Natural killer cell (primary cell): ENCODE data around the gene ARID3C. TPM values are rescaled to one million over a fixed set of nuclear protein-coding genes. Genes with fewer than 3 reads are reported as not detected.

ENCODE experiments used
- ATAC-seq, 3 donors: fragments of 150-1000 bp in 2 of 3; fragments of 200-7000 bp in 1 of 3; cut with Tn5 transposase; 1 replicate in 1 of 3; 2 replicates in 2 of 3; pipeline ENCODE4 v1.10.0; 2021; ENCODE audit warnings: mild to moderate bottlenecking in 2 of 3, moderate library complexity in 2 of 3
- DNase-seq, 2 donors: peaks; one replicate each; pipeline versions ENCODE4 v3.0.0 to v3.0.0-alpha.2; 2013 to 2021; ENCODE audit warnings: mixed read lengths in 1 of 2
- H3K27ac ChIP-seq: one replicate; pipeline ENCODE4 v1.5.1; 2013; ENCODE audit warnings: mild to moderate bottlenecking, low read length
- H3K27me3 ChIP-seq: one replicate; pipeline ENCODE4 v1.6.1; 2013; ENCODE audit warnings: low read length; ENCODE audit not compliant: control insufficient read depth, insufficient read depth
- H3K36me3 ChIP-seq: one replicate; pipeline ENCODE4 v1.6.1; 2013; ENCODE audit warnings: low read length; ENCODE audit not compliant: control insufficient read depth, insufficient read depth
- H3K4me1 ChIP-seq: one replicate; pipeline ENCODE4 v1.6.1; 2013; ENCODE audit warnings: low read length; ENCODE audit not compliant: control insufficient read depth, insufficient read depth
- H3K4me3 ChIP-seq: one replicate; pipeline ENCODE4 v1.5.1; 2013; ENCODE audit warnings: low read length
- H3K9me3 ChIP-seq: one replicate; pipeline ENCODE4 v1.6.1; 2013; ENCODE audit warnings: low read length; ENCODE audit not compliant: control insufficient read depth, insufficient read depth
- H3K27ac Mint-ChIP-seq, 2 donors: one replicate each; pipeline ENCODE4 v1.8.0; 2022; ENCODE audit warnings: mild to moderate bottlenecking in 2 of 2, mixed read lengths in 2 of 2, moderate library complexity in 1 of 2
- H3K27me3 Mint-ChIP-seq, 2 donors: one replicate each; pipeline ENCODE4 v1.8.0; 2022; ENCODE audit warnings: low read depth in 2 of 2, mixed read lengths in 2 of 2
- H3K36me3 Mint-ChIP-seq: one replicate; pipeline ENCODE4 v1.8.0; 2022; ENCODE audit warnings: mixed read lengths
- H3K4me1 Mint-ChIP-seq, 2 donors: one replicate each; pipeline ENCODE4 v1.8.0; 2022; ENCODE audit warnings: mixed read lengths in 2 of 2
- H3K4me3 Mint-ChIP-seq: one replicate; pipeline ENCODE4 v1.8.0; 2022; ENCODE audit warnings: mild to moderate bottlenecking, moderate library complexity, mixed read lengths
- H3K9me3 Mint-ChIP-seq, 2 donors: one replicate each; pipeline ENCODE4 v1.8.0; 2022; ENCODE audit warnings: mixed read lengths in 2 of 2
- WGBS: methylation state at CpG from one replicate; pipeline ENCODE4 v1.1.7; 2013; ENCODE audit warnings: missing lambda C conversion rate; ENCODE audit not compliant: insufficient coverage; 5-methylcytosine and 5-hydroxymethylcytosine counted together
- intact Hi-C: fragments of 100-400 bp; cut with micrococcal nuclease; formaldehyde crosslinking; loops from one replicate; pipeline ENCODE4 v1.14.2; 2022
- total RNA-seq, 4 donors: library from RNA; stranded (reverse); fragments of 120-200 nt in 1 of 4; gene quantifications; one replicate each; pipeline versions ENCODE4 v1.2.3 to v1.2.4, GENCODE V29; 2013 to 2022
- TF ChIP-seq, protein P1 (sequence below): fragments of 200-600 bp; IDR thresholded peaks from one replicate; pipeline ENCODE4 v1.8.0; 2022; ENCODE audit warnings: antibody characterized with exemption

ARID3C gene
- total RNA-seq, 3 donors from 2014 or later (not counting 1 experiment from before 2014, with no cell fraction given) = 0.24 to 0.77 TPM; not detected in 1

DNA sequence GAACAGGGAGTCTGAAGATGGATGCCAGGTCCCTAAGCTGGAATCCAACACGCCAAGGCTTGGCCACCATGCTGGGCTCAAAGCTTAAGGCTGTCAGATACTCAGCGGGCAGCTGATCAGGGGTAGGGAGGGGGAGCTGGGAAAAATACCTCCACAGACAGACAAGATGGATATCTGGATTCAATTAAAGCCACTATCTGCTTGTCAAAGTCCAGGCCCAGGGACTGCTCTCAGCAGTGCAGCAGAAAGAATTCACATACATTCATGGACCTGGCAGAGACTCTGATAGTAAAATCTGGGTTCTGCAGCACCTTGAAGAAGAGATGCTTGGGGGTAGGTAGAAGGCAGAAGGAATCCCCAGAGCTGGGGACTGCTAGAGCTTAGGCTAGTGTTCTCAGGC, 13.7 kb downstream of the ARID3C start:
- H3K4me1 Mint-ChIP-seq = peaks cover 41 to 47% of the 10 kb centered on the region in 2 donors
- DNase-seq = no peak
- WGBS = 100% methylated on average over 2 of the region's 2 CpGs
- no peak overlapping the region for H3K27ac ChIP-seq
- H3K4me1 ChIP-seq = peaks cover 33% of the 10 kb centered on the region
- intact Hi-C loops = no loop called here
- TF ChIP-seq, protein P1, sequence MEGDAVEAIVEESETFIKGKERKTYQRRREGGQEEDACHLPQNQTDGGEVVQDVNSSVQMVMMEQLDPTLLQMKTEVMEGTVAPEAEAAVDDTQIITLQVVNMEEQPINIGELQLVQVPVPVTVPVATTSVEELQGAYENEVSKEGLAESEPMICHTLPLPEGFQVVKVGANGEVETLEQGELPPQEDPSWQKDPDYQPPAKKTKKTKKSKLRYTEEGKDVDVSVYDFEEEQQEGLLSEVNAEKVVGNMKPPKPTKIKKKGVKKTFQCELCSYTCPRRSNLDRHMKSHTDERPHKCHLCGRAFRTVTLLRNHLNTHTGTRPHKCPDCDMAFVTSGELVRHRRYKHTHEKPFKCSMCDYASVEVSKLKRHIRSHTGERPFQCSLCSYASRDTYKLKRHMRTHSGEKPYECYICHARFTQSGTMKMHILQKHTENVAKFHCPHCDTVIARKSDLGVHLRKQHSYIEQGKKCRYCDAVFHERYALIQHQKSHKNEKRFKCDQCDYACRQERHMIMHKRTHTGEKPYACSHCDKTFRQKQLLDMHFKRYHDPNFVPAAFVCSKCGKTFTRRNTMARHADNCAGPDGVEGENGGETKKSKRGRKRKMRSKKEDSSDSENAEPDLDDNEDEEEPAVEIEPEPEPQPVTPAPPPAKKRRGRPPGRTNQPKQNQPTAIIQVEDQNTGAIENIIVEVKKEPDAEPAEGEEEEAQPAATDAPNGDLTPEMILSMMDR = no peak
- no peak overlapping the region for H3K4me3 ChIP-seq
- no peak for ATAC-seq
- no peaks in the 10 kb centered on the region for H3K9me3 Mint-ChIP-seq
- no peaks in the 10 kb centered on the region for H3K27me3 ChIP-seq
- H3K27ac Mint-ChIP-seq = no peak overlapping the region
- peaks cover 31% of the 10 kb centered on the region for H3K36me3 ChIP-seq
- H3K27me3 Mint-ChIP-seq = no peaks in the 10 kb centered on the region
- peaks cover 7% of the 10 kb centered on the region for H3K36me3 Mint-ChIP-seq
- H3K4me3 Mint-ChIP-seq = no peak overlapping the region
- H3K9me3 ChIP-seq = no peaks in the 10 kb centered on the region

DNA sequence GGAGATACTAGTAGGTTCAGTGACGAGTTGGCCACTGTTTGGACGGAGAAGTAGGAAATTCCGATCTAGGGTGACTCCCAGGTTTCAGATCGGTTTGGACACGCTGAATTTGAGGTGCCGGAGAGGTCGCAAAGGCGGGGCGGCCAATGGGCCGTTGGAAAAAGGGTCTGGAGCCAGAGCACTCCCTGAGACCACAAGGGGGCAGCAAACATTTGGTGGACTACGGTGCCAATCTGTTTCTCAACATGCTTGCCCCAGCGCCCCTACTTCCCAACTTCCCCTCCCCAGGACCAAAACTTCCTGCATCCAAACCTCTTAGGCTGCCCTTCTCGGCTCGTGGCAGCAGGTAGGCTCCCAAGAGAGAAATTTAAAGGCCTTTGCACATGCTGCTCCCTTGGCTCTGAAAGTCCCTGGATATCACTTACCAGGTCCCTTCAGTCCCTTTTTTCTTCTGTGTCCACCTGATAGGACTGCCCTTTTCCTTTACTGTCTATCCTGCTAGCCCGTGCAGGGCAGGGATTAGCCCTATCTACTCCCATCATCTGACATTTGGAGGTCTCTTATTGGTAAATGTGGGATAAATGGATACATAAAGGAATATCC, 16.0 kb downstream of the ARID3C start:
- peaks cover 24% of the 10 kb centered on the region for H3K4me1 ChIP-seq
- peak overlapping the region; percentile 92 for H3K4me3 Mint-ChIP-seq
- intact Hi-C loops = loop anchor here (1.0 to 5.0 kb wide), 4 partner anchors 7 to 154 kb away; partner anchors contain the start of genes DCTN3, DNAI1, FAM219A and GALT
- peaks cover 24% of the 10 kb centered on the region for H3K36me3 ChIP-seq
- H3K27ac ChIP-seq = peak overlapping the region; percentile 96
- no peaks in the 10 kb centered on the region for H3K9me3 Mint-ChIP-seq
- H3K27ac Mint-ChIP-seq = peak overlapping the region; percentile 92 to 96
- DNase-seq = peak; percentile 58 to 88
- H3K4me3 ChIP-seq = peak overlapping the region; percentile 72
- ATAC-seq = peak; percentile 24 to 44 (median 27)
- TF ChIP-seq, protein P1 = peak; percentile 80
- 2% methylated on average over 14 of the region's 15 CpGs for WGBS
- peaks cover 7% of the 10 kb centered on the region for H3K36me3 Mint-ChIP-seq
- no peaks in the 10 kb centered on the region for H3K9me3 ChIP-seq
- H3K27me3 ChIP-seq = no peaks in the 10 kb centered on the region
- no peaks in the 10 kb centered on the region for H3K27me3 Mint-ChIP-seq
- peaks cover 29 to 36% of the 10 kb centered on the region in 2 donors for H3K4me1 Mint-ChIP-seq

DNA sequence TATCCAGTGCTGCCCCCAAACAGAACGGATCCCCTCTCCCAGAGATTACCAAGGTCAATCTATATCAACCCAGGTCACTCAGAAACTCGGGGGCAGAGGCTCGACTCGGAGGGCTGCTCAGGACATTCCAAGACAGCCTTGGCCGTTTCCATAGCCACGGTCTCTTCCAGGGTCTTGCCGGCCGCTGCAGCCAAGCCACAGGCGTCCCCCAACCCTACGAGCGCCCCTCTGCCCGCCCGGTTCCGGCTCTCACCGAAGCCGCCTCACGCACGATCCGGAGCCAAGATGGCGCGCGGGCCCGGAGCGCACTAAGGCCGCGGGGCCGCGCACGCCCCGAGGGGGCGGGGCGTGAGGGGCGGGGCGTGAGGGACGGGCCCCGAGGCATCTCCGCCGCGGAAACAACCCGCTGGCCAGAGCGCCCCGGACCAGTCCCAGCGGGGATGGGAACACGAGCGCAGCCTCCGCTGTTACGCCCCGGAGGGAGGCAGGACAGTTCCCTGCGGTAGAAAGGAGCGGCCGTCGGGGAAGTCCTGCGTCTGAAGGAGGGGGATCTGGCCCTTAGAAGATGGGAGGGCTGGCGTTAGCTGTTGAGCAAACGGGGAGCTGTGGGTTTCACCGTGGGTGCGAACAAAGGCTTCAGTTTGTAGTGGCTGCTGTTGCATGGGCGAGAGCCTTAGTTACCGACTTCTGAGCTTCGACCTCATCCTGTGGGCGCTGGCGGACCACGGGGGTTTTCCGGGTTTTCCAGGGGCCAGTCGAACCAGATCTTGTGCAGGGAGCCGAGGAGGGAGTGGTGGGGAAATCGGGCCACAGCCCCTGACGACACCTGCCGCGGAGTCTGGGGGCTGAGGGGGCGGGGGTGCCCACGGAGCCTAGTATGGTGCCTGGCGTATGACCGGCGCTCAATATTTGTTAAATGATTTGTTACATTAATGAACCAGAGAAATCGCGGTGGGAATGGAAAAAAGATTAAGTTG, 16.8 kb downstream of the ARID3C start, which contains the start of gene RPP25L:
RPP25L (minus strand) TSS at position 287 of the 977 bp plus-strand sequence. CDS start 801 bp downstream, outside the sequence.
- peaks cover 7% of the 10 kb centered on the region for H3K36me3 Mint-ChIP-seq
- no peaks in the 10 kb centered on the region for H3K9me3 ChIP-seq
- no peaks in the 10 kb centered on the region for H3K27me3 Mint-ChIP-seq
- H3K4me3 Mint-ChIP-seq = peak within 1 kb of the TSS; percentile 92
- peak within 1 kb of the TSS; percentile 72 for H3K4me3 ChIP-seq
- peak within 1 kb of the TSS; percentile 96 for H3K27ac ChIP-seq
- intact Hi-C loops = loop anchor here (1.0 to 5.0 kb wide), 3 partner anchors 8 to 153 kb away; partner anchors contain the start of genes DCTN3, DNAI1, FAM219A and GALT
- DNase-seq (peak; percentile 91 to 93), ATAC-seq (peak; percentile 85 to 97 (median 89))
- peaks cover 29 to 36% of the 10 kb centered on the region in 2 donors for H3K4me1 Mint-ChIP-seq
- TF ChIP-seq, protein P1 = no peak
- WGBS = under 1% methylated on average over 77 of the region's 77 CpGs
- H3K27ac Mint-ChIP-seq = peak within 1 kb of the TSS; percentile 92 to 96
- peaks cover 24% of the 10 kb centered on the region for H3K4me1 ChIP-seq
- H3K36me3 ChIP-seq = peaks cover 17% of the 10 kb centered on the region
- H3K27me3 ChIP-seq = no peaks in the 10 kb centered on the region
- H3K9me3 Mint-ChIP-seq = no peaks in the 10 kb centered on the region
